K562 (cell line): Measurements from ENCODE around the gene MAP1A. TPM values are rescaled to one million over a fixed set of nuclear protein-coding genes. Genes with fewer than 3 reads are reported as not detected.
A peak's percentile ranks its signal among the peaks of the same experiment; 100 is the strongest.

Source experiments
- ARID4B ChIP-seq: sonication (generic); formaldehyde crosslinking; IDR thresholded peaks from 2 replicates; pipeline ENCODE4 v1.8.0; 2022; ENCODE audit warnings: mild to moderate bottlenecking, missing genetic modification reagents
- ELK3 ChIP-seq: fragments of 450-650 bp; formaldehyde crosslinking; IDR thresholded peaks from 2 replicates; pipeline ENCODE4 v1.4.0; 2020; ENCODE audit warnings: mild to moderate bottlenecking
- JUND ChIP-seq, 2 experiments: IDR thresholded peaks; 2 replicates in 1 of 2; 3 replicates in 1 of 2; pipeline ENCODE4 v1.6.1; 2011; ENCODE audit warnings: borderline replicate concordance in 2 of 2, low read depth in 2 of 2, low read length in 2 of 2, improper control_type of control experiment in 1 of 2, missing biosample characterization in 1 of 2, missing genetic modification characterization in 1 of 2, missing genetic modification reagents in 1 of 2
- KDM1A ChIP-seq, 2 experiments: fragments of 450-650 bp; IDR thresholded peaks; 2 replicates each; pipeline ENCODE4 v1.6.1; 2016; ENCODE audit warnings: mild to moderate bottlenecking in 2 of 2
- MAFF ChIP-seq: IDR thresholded peaks from 2 replicates; pipeline ENCODE4 v1.6.1; 2012; ENCODE audit warnings: low read length, improper control_type of control experiment
- USF1 ChIP-seq: sonication (generic); formaldehyde crosslinking; IDR thresholded peaks from 2 replicates; pipeline ENCODE4 v1.9.0; 2022; ENCODE audit warnings: mild to moderate bottlenecking, missing genetic modification reagents
- ZBTB26 ChIP-seq: fragments of 450-650 bp; formaldehyde crosslinking; IDR thresholded peaks from 2 replicates; pipeline ENCODE4 v1.4.0; 2022; ENCODE audit warnings: missing genetic modification characterization
- ZNF23 ChIP-seq: fragments of 250-450 bp; sonication (Bioruptor Pico); IDR thresholded peaks from 2 replicates; pipeline ENCODE4 v1.4.0; 2020; ENCODE audit warnings: mild to moderate bottlenecking
- ZNF589 ChIP-seq: fragments of 200-800 bp; sonication (Bioruptor generic); IDR thresholded peaks from 2 replicates; pipeline ENCODE4 v1.6.1; 2016; ENCODE audit warnings: low read depth, missing genetic modification characterization, missing compliant biosample characterization
- polyA plus RNA-seq, 8 experiments: library from polyadenylated mRNA; depleted of rRNA in 4 of 8; stranded (reverse) in 5 of 8; unstranded in 3 of 8; fragments of >200 nt; fragmentation: Nextera tagmentation in 2 of 8; fragmentation: Illumina TruSeq in 1 of 8; extraction: Ambion mirVana in 2 of 8; extraction: Trizol in 1 of 8; gene quantifications; 2 replicates each; pipeline versions ENCODE4 v1.2.1 to v1.2.3, GENCODE V29; 2011 to 2014; ENCODE audit warnings: inconsistent platforms in 1 of 8, missing spikeins in 1 of 8
- total RNA-seq, 7 experiments: library from RNA; depleted of rRNA in 6 of 7; stranded (reverse); fragments of >200 nt in 6 of 7; fragmentation: Illumina TruSeq in 2 of 7; extraction: Trizol in 2 of 7; gene quantifications; 2 replicates each; pipeline versions ENCODE4 v1.2.1 to v1.2.3, GENCODE V29; 2011 to 2021; ENCODE audit warnings: low replicate concordance in 1 of 7
- TF ChIP-seq, protein P1 (sequence below): fragments of 450-650 bp; IDR thresholded peaks from one replicate; pipeline ENCODE4 v1.6.1; 2018; ENCODE audit warnings: mild to moderate bottlenecking, moderate library complexity; ENCODE audit not compliant: partially characterized antibody
- TF ChIP-seq, protein P2 (sequence below): fragments of 250-450 bp; sonication (Bioruptor Pico); IDR thresholded peaks from 2 replicates; pipeline ENCODE4 v1.5.0; 2021; ENCODE audit warnings: mild to moderate bottlenecking, borderline replicate concordance

MAP1A gene
- total and polyA plus RNA-seq, 9 of the 15 experiments (the other 6 are each of a cell fraction or from before 2014, with no cell fraction given) = 2.0 to 20.3 (median 7.3) TPM

DNA sequence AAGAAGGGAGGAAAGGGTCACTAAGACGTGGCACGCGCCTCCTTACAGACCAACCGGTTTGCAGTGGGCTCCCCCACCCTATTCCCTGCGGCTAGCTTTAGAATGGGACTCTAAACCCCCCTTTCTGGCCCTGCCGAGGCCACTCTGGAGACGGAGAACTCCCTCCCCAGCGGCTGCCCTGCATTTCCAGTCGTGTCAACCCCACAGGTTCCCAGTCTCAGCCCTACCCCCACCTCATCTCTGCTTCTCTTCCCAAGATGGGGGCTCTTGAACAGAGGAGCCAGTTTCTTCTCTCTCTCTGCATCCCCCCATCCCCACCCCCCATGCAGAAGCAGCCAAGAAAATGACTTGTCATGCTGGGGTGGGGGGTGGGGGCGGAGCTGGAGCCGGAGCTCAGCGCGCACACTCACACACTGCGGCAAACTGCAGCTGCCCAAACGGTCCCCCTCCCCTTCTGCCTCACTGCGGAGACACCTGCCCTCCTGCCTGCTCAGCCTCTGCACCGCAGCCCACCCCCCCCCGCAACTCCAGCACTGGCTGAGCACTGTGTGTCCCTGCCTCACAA, 871 bp downstream of the MAP1A start (continued):
- TF ChIP-seq USF1 (CRISPR knock-in tag) (no peak), ZBTB26 (CRISPR knock-in tag) (no peak), JUND (IDR thresholded peaks at IDR 0.05; ENCODE audit: borderline replicate concordance, low read depth, low read length) (peak; percentile 26; the same call in 1 of the 2 replicates), JUND (tag; IDR thresholded peaks at IDR 0.05; ENCODE audit: borderline replicate concordance, low read depth, low read length) (no peak), ZNF23 (no peak), MAFF (peak; percentile 40; the same call in 1 of the 2 replicates), ARID4B (CRISPR knock-in tag) (no peak), KDM1A (IDR thresholded peaks at IDR 0.05) (0 out of 4 replicates have a peak, but pooled peaks of 1 of the 2 experiments have one; percentile 29), ELK3 (CRISPR knock-in tag) (no peak), ZNF589 (CRISPR knock-in tag) (no peak)
- TF ChIP-seq, protein P1, sequence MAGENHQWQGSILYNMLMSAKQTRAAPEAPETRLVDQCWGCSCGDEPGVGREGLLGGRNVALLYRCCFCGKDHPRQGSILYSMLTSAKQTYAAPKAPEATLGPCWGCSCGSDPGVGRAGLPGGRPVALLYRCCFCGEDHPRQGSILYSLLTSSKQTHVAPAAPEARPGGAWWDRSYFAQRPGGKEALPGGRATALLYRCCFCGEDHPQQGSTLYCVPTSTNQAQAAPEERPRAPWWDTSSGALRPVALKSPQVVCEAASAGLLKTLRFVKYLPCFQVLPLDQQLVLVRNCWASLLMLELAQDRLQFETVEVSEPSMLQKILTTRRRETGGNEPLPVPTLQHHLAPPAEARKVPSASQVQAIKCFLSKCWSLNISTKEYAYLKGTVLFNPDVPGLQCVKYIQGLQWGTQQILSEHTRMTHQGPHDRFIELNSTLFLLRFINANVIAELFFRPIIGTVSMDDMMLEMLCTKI = no peak
- TF ChIP-seq, protein P2, sequence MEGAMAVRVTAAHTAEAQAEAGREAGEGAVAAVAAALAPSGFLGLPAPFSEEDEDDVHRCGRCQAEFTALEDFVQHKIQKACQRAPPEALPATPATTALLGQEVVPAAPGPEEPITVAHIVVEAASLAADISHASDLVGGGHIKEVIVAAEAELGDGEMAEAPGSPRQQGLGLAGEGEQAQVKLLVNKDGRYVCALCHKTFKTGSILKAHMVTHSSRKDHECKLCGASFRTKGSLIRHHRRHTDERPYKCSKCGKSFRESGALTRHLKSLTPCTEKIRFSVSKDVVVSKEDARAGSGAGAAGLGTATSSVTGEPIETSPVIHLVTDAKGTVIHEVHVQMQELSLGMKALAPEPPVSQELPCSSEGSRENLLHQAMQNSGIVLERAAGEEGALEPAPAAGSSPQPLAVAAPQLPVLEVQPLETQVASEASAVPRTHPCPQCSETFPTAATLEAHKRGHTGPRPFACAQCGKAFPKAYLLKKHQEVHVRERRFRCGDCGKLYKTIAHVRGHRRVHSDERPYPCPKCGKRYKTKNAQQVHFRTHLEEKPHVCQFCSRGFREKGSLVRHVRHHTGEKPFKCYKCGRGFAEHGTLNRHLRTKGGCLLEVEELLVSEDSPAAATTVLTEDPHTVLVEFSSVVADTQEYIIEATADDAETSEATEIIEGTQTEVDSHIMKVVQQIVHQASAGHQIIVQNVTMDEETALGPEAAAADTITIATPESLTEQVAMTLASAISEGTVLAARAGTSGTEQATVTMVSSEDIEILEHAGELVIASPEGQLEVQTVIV (CRISPR knock-in tag) = no peak
